GM06990 (cell line): ENCODE results near the gene GPR61.

Experiments used
- DNase-seq: peaks from one replicate; pipeline ENCODE4 v3.0.0-alpha.2; 2011; ENCODE audit not compliant: insufficient read length; ENCODE audit errors: extremely low read depth
- H3K27me3 ChIP-seq: replicated peaks from 2 replicates; pipeline ENCODE4 v1.6.0; 2011; ENCODE audit warnings: low read length; ENCODE audit not compliant: control insufficient read depth, insufficient read depth
- H3K36me3 ChIP-seq: 2 replicates; pipeline ENCODE4 v1.5.1; 2011; ENCODE audit warnings: low read length; ENCODE audit not compliant: control insufficient read depth, insufficient read depth
- H3K4me3 ChIP-seq: replicated peaks from 2 replicates; pipeline ENCODE4 v1.5.1; 2011; ENCODE audit warnings: low read depth, mild to moderate bottlenecking, control low read depth, low read length
- TF ChIP-seq, protein P1 (sequence below): IDR thresholded peaks from 2 replicates; pipeline ENCODE4 v1.5.1; 2011; ENCODE audit warnings: low read length, control low read depth, mild to moderate bottlenecking, inconsistent platforms; ENCODE audit not compliant: insufficient read depth, poor library complexity, severe bottlenecking

Gene GPR61

GRCh38 chr1:109534307-109534858, 5.3 kb upstream of the GPR61 start:
- DNase-seq = no peak
- no peaks in the 10 kb centered on the region for H3K36me3 ChIP-seq
- TF ChIP-seq, protein P1, sequence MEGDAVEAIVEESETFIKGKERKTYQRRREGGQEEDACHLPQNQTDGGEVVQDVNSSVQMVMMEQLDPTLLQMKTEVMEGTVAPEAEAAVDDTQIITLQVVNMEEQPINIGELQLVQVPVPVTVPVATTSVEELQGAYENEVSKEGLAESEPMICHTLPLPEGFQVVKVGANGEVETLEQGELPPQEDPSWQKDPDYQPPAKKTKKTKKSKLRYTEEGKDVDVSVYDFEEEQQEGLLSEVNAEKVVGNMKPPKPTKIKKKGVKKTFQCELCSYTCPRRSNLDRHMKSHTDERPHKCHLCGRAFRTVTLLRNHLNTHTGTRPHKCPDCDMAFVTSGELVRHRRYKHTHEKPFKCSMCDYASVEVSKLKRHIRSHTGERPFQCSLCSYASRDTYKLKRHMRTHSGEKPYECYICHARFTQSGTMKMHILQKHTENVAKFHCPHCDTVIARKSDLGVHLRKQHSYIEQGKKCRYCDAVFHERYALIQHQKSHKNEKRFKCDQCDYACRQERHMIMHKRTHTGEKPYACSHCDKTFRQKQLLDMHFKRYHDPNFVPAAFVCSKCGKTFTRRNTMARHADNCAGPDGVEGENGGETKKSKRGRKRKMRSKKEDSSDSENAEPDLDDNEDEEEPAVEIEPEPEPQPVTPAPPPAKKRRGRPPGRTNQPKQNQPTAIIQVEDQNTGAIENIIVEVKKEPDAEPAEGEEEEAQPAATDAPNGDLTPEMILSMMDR = no peak
- no peaks in the 10 kb centered on the region for H3K27me3 ChIP-seq
- no peak overlapping the region for H3K4me3 ChIP-seq

DNA sequence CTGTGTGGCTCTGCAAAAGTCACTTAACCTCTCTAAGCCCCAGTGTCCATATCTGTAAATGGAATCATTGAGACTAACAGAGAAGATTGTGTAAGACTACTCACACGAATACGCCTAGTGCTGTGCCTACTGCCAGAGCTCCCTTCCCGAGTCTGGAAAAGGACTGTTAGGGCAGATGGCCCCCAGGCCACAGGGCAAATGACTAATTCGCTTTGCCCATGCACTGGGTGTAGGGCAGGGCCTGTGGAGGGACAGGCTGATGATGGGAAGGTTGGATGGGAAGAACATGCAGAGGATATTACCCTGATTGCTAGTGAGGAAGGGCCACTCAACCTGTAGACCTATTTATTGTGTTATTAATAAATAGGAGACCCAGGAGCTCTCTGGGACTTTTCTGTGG, 4.2 kb upstream of the GPR61 start:
- TF ChIP-seq, protein P1 = no peak
- Histone ChIP-seq H3K4me3 (no peak overlapping the region), H3K27me3 (no peaks in the 10 kb centered on the region), H3K36me3 (no peaks in the 10 kb centered on the region)
- no peak for DNase-seq

DNA sequence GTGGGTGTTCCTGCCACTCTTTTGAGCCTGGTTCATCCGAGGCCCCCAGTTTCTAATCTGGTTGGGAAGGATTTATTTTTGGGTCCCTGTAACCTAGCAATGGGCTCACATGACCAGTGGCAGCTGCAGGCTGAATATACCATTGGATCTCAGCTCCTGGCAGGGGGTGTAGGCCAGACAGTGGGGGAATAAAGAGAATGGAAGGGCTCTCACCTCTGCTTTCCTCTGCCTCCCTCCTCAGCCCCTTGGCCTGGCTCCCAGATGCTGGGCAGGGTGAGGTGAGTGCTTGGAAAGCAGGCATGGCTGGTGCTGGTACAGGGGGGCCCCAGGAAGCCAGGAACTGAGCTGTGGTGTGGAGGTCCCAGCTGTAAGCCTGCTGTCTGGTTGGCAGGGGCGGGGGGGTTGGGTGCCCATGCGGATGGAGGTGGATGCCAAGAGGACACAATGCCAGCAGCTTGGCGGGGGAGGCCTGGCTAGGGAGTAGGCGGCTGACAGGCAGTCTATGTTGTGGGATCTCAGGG, 3.6 kb upstream of the GPR61 start:
- no peak overlapping the region for H3K4me3 ChIP-seq
- H3K27me3 ChIP-seq = no peaks in the 10 kb centered on the region
- H3K36me3 ChIP-seq = no peaks in the 10 kb centered on the region
- TF ChIP-seq, protein P1 = no peak
- DNase-seq = no peak

- no peaks in the 10 kb centered on the region for H3K27me3 ChIP-seq
- H3K4me3 ChIP-seq = no peak overlapping the region
- H3K36me3 ChIP-seq = no peaks in the 10 kb centered on the region
- DNase-seq = no peak
- TF ChIP-seq, protein P1 = no peak
These were observed 2.1 kb upstream of the GPR61 start for GRCh38 chr1:109537450-109538178.

DNA sequence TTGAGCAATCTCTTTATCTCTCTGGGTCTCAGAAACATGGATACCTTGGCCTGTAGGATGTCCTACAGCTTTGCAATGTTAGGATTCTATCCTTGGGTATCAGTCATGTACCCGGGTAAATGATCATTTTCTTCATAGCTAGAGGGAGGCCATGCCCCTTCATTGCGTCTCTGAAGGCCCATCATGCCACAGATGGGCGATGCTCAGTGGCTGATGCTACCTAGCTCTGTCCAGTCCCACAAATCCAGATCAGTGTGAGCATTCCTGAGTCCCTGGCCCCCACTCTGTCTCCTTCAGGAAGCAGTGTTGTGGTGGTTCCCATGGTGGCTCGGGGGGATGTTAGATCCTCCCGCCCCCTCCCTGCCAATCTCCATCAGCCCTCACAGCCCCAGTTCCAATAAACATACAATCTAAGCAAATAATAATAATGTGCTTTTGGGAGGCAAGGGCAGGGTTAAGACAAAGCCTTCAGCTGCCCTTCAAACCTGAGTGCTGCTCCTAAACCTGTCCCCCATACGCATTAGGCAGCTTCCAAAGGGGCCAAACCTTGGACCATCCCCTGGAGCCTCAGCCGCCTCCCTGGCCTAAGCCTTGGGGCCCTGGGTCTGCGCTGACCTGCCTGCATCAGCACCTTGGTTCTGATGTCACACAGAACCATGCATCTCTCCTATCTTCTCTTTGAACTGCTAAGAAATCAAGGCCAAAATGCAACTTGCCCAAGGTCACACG, 681 bp upstream of the GPR61 start:
- Histone ChIP-seq H3K4me3 (no peak overlapping the region), H3K36me3 (no peaks in the 10 kb centered on the region), H3K27me3 (no peaks in the 10 kb centered on the region)
- TF ChIP-seq, protein P1 = no peak
- DNase-seq = no peak
